AG09309 (cell line): ENCODE data around the gene MED4.

Experiments
- DNase-seq: peaks from one replicate; pipeline ENCODE4 v3.0.0-alpha.2; 2010; ENCODE audit warnings: low read depth
- H3K4me3 ChIP-seq: 2 replicates; pipeline ENCODE4 v1.5.1; 2011; ENCODE audit warnings: mild to moderate bottlenecking, low read depth, low read length, moderate library complexity; ENCODE audit not compliant: control insufficient read depth
- TF ChIP-seq, protein P1 (sequence below): IDR thresholded peaks from 2 replicates; pipeline ENCODE4 v1.5.1; 2011; ENCODE audit warnings: mild to moderate bottlenecking, low read depth, low read length, inconsistent platforms; ENCODE audit not compliant: insufficient read depth, control insufficient read depth; ENCODE audit errors: missing control alignments

MED4 gene

GRCh38 chr13:48042894-48043293 is 52.0 kb downstream of the MED4 start:
- H3K4me3 ChIP-seq: no peak overlapping the region
- TF ChIP-seq, protein P1, sequence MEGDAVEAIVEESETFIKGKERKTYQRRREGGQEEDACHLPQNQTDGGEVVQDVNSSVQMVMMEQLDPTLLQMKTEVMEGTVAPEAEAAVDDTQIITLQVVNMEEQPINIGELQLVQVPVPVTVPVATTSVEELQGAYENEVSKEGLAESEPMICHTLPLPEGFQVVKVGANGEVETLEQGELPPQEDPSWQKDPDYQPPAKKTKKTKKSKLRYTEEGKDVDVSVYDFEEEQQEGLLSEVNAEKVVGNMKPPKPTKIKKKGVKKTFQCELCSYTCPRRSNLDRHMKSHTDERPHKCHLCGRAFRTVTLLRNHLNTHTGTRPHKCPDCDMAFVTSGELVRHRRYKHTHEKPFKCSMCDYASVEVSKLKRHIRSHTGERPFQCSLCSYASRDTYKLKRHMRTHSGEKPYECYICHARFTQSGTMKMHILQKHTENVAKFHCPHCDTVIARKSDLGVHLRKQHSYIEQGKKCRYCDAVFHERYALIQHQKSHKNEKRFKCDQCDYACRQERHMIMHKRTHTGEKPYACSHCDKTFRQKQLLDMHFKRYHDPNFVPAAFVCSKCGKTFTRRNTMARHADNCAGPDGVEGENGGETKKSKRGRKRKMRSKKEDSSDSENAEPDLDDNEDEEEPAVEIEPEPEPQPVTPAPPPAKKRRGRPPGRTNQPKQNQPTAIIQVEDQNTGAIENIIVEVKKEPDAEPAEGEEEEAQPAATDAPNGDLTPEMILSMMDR: no peak
- no peak for DNase-seq

DNA sequence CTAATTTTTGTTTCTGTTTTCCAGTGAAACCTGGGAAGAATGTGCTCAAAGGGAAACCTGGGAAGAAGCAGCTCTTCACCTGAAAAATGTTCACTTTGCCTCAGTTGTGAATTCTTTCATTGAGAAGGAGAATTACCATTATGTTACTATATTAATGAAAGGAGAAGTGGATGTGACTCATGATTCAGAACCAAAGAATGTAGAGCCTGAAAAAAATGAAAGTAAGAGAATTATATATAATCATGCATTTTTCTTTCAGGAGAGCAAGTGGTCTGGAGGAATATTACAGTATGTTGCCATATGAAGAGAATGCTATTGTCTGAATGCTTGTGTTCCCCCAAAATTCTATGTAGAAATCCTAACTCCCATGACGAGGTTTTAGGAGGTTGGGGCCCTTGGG is 54.0 kb downstream of the MED4 start:
- TF ChIP-seq, protein P1: no peak
- no peak for DNase-seq
- no peak overlapping the region for H3K4me3 ChIP-seq

- no peak for DNase-seq
- no peak overlapping the region for H3K4me3 ChIP-seq
- TF ChIP-seq, protein P1: no peak
These were observed 54.9 kb downstream of the MED4 start for GRCh38 chr13:48040049-48040448.

DNA sequence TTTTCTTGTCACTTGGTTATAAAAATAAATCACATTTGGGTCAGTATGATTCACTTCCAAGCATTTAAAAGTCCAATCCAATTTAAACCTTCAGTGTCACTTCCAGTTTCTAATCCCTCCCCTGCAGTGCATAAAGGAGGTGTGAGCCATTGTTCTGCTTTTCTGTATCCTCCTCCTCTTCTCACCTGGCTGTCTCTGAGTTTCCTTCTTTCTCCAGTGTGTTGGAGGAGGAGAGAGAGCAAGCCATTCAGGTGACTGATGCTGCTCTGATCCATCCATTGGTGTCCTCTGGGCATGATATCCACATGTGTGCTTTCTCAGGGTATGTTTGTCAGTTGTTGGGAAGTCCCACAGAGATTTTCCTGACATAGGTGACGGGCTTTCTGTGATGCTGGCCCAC is 56.1 kb downstream of the MED4 start:
- TF ChIP-seq, protein P1: no peak
- no peak for DNase-seq
- H3K4me3 ChIP-seq: no peak overlapping the region

- DNase-seq: peak; percentile 87
- TF ChIP-seq, protein P1: peak; percentile 99
- peak within 1 kb of the TSS; percentile 53 for H3K4me3 ChIP-seq
These were observed 57.3 kb downstream of the MED4 start, which contains the start of gene NUDT15 for GRCh38 chr13:48037346-48038173. TSS of gene NUDT15 (plus strand) at chr13:48037726. CDS start at chr13:48037747, 21 bp downstream.

GRCh38 chr13:48029859-48030258 is 65.0 kb downstream of the MED4 start:
- no peak overlapping the region for H3K4me3 ChIP-seq
- TF ChIP-seq, protein P1: no peak
- DNase-seq: no peak
